SK-N-MC (cell line): ENCODE results near the gene PCBP3.

Source experiments
- EZH2 ChIP-seq: fragments of 200-600 bp; sonication (generic); IDR thresholded peaks from one replicate; pipeline ENCODE4 v1.6.1; 2017; ENCODE audit warnings: antibody characterized with exemption
- POLR2AphosphoS5 ChIP-seq: IDR thresholded peaks from 2 replicates; pipeline ENCODE4 v1.6.1; 2012; ENCODE audit warnings: mild to moderate bottlenecking, low read depth, low read length, borderline replicate concordance

GRCh38 chr21:45873866-45874265, 230.3 kb downstream of the PCBP3 start:
- no peak for TF ChIP-seq EZH2
- TF ChIP-seq POLR2AphosphoS5: no peak
